Psoas muscle (tissue), 8 donors: ENCODE measurements around the gene MRPL23. TPM values are rescaled to one million over a fixed set of nuclear protein-coding genes. Genes with fewer than 3 reads are reported as not detected.

Source experiments
- ATAC-seq, 4 donors: fragments of 200-7000 bp; cut with Tn5 transposase; one replicate each; pipeline ENCODE4 v1.9.1; 2020; ENCODE audit warnings: moderate library complexity in 3 of 4, mild to moderate bottlenecking in 2 of 4
- DNase-seq, 2 donors: peaks; one replicate each; pipeline ENCODE4 v3.0.0-alpha.2; 2020
- H3K27ac ChIP-seq: fragments of 200-600 bp; one replicate; pipeline ENCODE4 v1.8.0; 2022
- H3K27me3 ChIP-seq, 3 donors: fragments of 200-600 bp in 1 of 3; one replicate each; pipeline versions ENCODE4 v1.6.1 to v1.8.0; 2013 to 2022; ENCODE audit warnings: low read length in 2 of 3, mild to moderate bottlenecking in 2 of 3, moderate library complexity in 1 of 3; ENCODE audit not compliant: insufficient read depth in 3 of 3
- H3K36me3 ChIP-seq, 2 donors: fragments of 200-600 bp in 1 of 2; one replicate each; pipeline versions ENCODE4 v1.6.1 to v1.8.0; 2013 to 2022; ENCODE audit warnings: low read depth in 1 of 2, mild to moderate bottlenecking in 1 of 2, moderate library complexity in 1 of 2; ENCODE audit not compliant: insufficient read depth in 1 of 2
- H3K4me1 ChIP-seq: fragments of 200-600 bp; one replicate; pipeline ENCODE4 v1.8.0; 2022
- H3K4me3 ChIP-seq: fragments of 200-600 bp; one replicate; pipeline ENCODE4 v1.8.0; 2022; ENCODE audit warnings: mild to moderate bottlenecking
- H3K9me3 ChIP-seq: fragments of 200-600 bp; one replicate; pipeline ENCODE4 v1.8.0; 2022
- WGBS, 3 donors: extraction: QIAGEN DNeasy Blood & Tissue Kit; methylation state at CpG; one replicate each; pipeline versions ENCODE4 v1.1.6 to v1.1.7; 2013; 5-methylcytosine and 5-hydroxymethylcytosine counted together
- intact Hi-C, 2 donors: fragments of 100-400 bp; cut with DNase I; formaldehyde crosslinking; loops; one replicate each; pipeline versions ENCODE4 v1.11.0 to v1.14.2; 2022
- polyA plus RNA-seq, 3 donors: library from polyadenylated mRNA; stranded (reverse); fragments of 200-250 nt; gene quantifications; one replicate each; pipeline ENCODE4 v1.2.3, GENCODE V29; 2013
- total RNA-seq, 4 donors: library from RNA; stranded (reverse); fragmentation: NEBNext Ultra II Directional in 2 of 4; extraction: Animal tissue kit (Norgen Biotek cat#: 25700) in 2 of 4; gene quantifications; one replicate each; pipeline versions ENCODE4 v1.2.1 to v1.2.4, GENCODE V29; 2021 to 2023
- TF ChIP-seq, protein P1 (sequence below): fragments of 200-600 bp; IDR thresholded peaks from one replicate; pipeline ENCODE4 v1.8.0; 2022; ENCODE audit warnings: antibody characterized with exemption
- donor health status: healthy with polysubstance abuse.
- donor health status: DM: no; HTN: no; CAD: no; lungs with moderate emphysema.
- donor health status: Bipolar disorder and iron deficiency.
- donor health status: healthy.
- donor health status: DM: yes; HTN: yes; CAD: no.
- donor health status: DM: no; HTN: no; CAD: no.
- donor health status: DM: no; HTN: no; CAD: no.
- donor health status: DM: yes; HTN: yes; CAD: no.

The MRPL23 gene
- total and polyA plus RNA-seq, 7 donors = 46.3 to 163 (median 84.0) TPM

DNA sequence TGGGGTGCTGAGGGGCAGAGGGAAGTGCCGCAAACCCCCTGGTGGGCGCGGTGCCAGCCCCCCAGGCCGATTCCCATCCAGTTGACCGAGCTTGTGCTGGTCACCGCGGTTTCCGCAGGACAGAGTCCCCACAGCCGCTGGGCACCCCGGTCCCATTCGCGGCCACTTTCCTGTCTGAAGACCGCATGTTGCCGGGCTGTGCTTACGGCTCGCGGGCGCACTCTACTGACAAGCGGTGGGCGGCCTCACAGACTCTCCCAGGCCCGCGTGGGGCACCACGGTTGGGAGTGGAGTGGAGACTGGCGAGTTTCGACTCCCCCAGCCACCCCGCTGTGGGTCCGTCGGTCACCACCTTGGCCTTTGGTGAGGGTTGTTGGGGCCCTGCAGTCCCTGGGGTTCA is 51.2 kb downstream of the MRPL23 start:
- H3K9me3 ChIP-seq = no peaks in the 10 kb centered on the region
- ATAC-seq = peak; percentile 50 to 76 (median 68)
- WGBS, 3 donors = no CpG with 5 or more reads among the region's 28 CpGs
- H3K4me1 ChIP-seq = no peaks in the 10 kb centered on the region
- H3K36me3 ChIP-seq = no peaks in the 10 kb centered on the region
- DNase-seq = no peak
- H3K27me3 ChIP-seq = no peaks in the 10 kb centered on the region
- intact Hi-C loops = no loop called here
- no peak overlapping the region for H3K27ac ChIP-seq
- H3K4me3 ChIP-seq = no peak overlapping the region
- TF ChIP-seq, protein P1, sequence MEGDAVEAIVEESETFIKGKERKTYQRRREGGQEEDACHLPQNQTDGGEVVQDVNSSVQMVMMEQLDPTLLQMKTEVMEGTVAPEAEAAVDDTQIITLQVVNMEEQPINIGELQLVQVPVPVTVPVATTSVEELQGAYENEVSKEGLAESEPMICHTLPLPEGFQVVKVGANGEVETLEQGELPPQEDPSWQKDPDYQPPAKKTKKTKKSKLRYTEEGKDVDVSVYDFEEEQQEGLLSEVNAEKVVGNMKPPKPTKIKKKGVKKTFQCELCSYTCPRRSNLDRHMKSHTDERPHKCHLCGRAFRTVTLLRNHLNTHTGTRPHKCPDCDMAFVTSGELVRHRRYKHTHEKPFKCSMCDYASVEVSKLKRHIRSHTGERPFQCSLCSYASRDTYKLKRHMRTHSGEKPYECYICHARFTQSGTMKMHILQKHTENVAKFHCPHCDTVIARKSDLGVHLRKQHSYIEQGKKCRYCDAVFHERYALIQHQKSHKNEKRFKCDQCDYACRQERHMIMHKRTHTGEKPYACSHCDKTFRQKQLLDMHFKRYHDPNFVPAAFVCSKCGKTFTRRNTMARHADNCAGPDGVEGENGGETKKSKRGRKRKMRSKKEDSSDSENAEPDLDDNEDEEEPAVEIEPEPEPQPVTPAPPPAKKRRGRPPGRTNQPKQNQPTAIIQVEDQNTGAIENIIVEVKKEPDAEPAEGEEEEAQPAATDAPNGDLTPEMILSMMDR = no peak

DNA sequence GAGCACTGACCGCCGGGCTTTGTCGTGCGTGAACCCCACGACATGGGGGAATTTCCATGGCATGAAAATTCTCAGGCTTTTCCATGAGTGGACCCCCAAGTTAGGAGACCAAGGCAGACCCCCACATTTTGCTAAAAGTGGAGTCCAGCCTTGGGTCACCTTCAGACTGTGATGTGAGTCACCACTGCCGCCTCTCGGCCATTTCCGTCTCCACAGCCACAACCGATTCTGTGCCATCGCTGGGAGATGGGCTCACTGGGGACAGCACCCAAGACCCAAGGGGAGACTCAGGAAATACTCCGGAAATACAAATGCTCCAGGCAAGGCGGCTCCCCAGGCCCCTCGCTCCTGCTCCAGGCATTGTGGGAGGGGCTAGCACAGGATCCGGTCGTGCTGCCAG is 51.7 kb downstream of the MRPL23 start:
- Histone ChIP-seq H3K4me1 (no peaks in the 10 kb centered on the region), H3K27me3 (no peaks in the 10 kb centered on the region), H3K9me3 (no peaks in the 10 kb centered on the region), H3K36me3 (no peaks in the 10 kb centered on the region), H3K27ac (no peak overlapping the region), H3K4me3 (no peak overlapping the region)
- TF ChIP-seq, protein P1 = no peak
- WGBS, 3 donors = no CpG with 5 or more reads among the region's 15 CpGs
- no peak for DNase-seq
- ATAC-seq = peak; percentile 20 to 53 (median 42)
- intact Hi-C loops = no loop called here

DNA sequence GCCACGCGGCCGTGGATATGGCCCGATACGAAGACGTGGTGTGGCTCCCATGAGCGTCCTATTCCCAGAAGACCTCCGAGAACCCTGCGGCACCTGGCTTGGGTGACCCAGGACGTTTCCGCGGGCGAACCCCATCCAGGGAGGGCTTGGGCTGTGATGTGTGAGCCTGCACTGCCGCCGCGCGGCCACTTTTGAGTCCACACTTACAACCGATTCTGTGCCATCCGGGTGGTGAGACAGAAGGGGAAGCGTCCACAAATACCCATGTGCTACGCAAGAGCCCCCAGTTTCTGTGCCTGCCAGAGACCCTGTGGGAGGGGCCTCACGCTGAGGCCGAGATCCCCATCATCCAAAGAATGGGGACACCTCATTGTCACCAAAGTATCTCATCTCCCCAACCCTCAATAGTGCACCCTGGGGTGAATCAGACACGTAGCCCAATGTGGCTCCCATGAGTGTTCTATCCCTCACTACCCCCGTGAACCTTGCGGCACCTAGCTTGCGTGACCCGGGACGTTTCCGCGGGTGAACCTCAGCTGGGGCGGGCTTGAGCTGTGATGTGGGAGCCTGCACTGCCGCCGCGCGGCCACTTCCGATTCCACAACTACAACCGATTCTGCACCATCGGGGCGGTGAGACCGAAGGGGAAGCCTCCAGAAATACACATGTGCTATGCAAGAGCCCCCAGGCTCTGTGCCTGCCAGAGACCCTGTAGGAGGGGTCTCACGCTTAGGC is 55.1 kb downstream of the MRPL23 start:
- DNase-seq (no peak), ATAC-seq (peak in 1 of 4 donors; percentile 45)
- H3K27ac ChIP-seq = no peak overlapping the region
- no peaks in the 10 kb centered on the region for H3K27me3 ChIP-seq
- H3K36me3 ChIP-seq = no peaks in the 10 kb centered on the region
- no peaks in the 10 kb centered on the region for H3K4me1 ChIP-seq
- TF ChIP-seq, protein P1 = no peak
- WGBS, 3 donors = no CpG with 5 or more reads among the region's 42 CpGs
- no peak overlapping the region for H3K4me3 ChIP-seq
- H3K9me3 ChIP-seq = no peaks in the 10 kb centered on the region
- intact Hi-C loops = no loop called here

GRCh38 chr11:2002807-2003206 is 55.7 kb downstream of the MRPL23 start:
- H3K9me3 ChIP-seq = no peaks in the 10 kb centered on the region
- no peaks in the 10 kb centered on the region for H3K4me1 ChIP-seq
- no peaks in the 10 kb centered on the region for H3K36me3 ChIP-seq
- no peaks in the 10 kb centered on the region for H3K27me3 ChIP-seq
- ATAC-seq (peak in 2 of 4 donors; percentile 39 to 56), DNase-seq (no peak)
- no peak overlapping the region for H3K4me3 ChIP-seq
- no peak overlapping the region for H3K27ac ChIP-seq
- WGBS, 3 donors = no CpG with 5 or more reads among the region's 19 CpGs
- TF ChIP-seq, protein P1 = no peak
- intact Hi-C loops = no loop called here

GRCh38 chr11:2004466-2004865 is 57.3 kb downstream of the MRPL23 start:
- DNase-seq (no peak), ATAC-seq (no peak)
- H3K4me1 ChIP-seq = no peaks in the 10 kb centered on the region
- intact Hi-C loops = no loop called here
- TF ChIP-seq, protein P1 = no peak
- H3K36me3 ChIP-seq = no peaks in the 10 kb centered on the region
- H3K27ac ChIP-seq = no peak overlapping the region
- no peaks in the 10 kb centered on the region for H3K9me3 ChIP-seq
- WGBS, 3 donors = no CpG with 5 or more reads among the region's 13 CpGs
- no peaks in the 10 kb centered on the region for H3K27me3 ChIP-seq
- H3K4me3 ChIP-seq = no peak overlapping the region
